CD4-positive, alpha-beta T cell treated with Interferon alpha-2 for 1 hour (primary cell): ENCODE data around the gene CMTM7.
A peak's percentile ranks its signal among the peaks of the same experiment; 100 is the strongest.
"Not testable (repeated sequence)": the region's sequence is repeated elsewhere in the genome, so short reads cannot be mapped to it uniquely, and the experiment has no call there.

ENCODE experiments used
- DNase-seq, 2 donors: peaks; one replicate each; pipeline ENCODE4 v3.0.0-alpha.2; 2020 to 2022

CMTM7 gene

GRCh38 chr3:32383136-32383711 lies 8.4 kb upstream of the CMTM7 start:
- no peak for DNase-seq

- DNase-seq: peak in 1 of 2 donors; percentile 72
Observed at GRCh38 chr3:32384938-32385337, 6.7 kb upstream of the CMTM7 start.

- no peak for DNase-seq
Observed at GRCh38 chr3:32387512-32387911, 4.1 kb upstream of the CMTM7 start.

GRCh38 chr3:32389577-32389976 lies 2.1 kb upstream of the CMTM7 start:
- DNase-seq: not testable (repeated sequence)

- DNase-seq: peak in 1 of 2 donors; percentile 12
Observed at GRCh38 chr3:32392536-32393302, 1.1 kb downstream of the CMTM7 start.

GRCh38 chr3:32395496-32395895 lies 3.8 kb downstream of the CMTM7 start:
- no peak for DNase-seq

GRCh38 chr3:32397941-32398340 lies 6.3 kb downstream of the CMTM7 start:
- no peak for DNase-seq

- peak in 1 of 2 donors; percentile 20 for DNase-seq
Observed at GRCh38 chr3:32398531-32398930, 6.9 kb downstream of the CMTM7 start.

- peak; percentile 40 to 80 for DNase-seq
Observed at GRCh38 chr3:32399030-32399620, 7.5 kb downstream of the CMTM7 start.

- DNase-seq: no peak
Observed at GRCh38 chr3:32401126-32401525, 9.5 kb downstream of the CMTM7 start.

- peak; percentile 54 to 70 for DNase-seq
Observed at GRCh38 chr3:32401556-32402081, 10.0 kb downstream of the CMTM7 start.

- no peak for DNase-seq
Observed at GRCh38 chr3:32403663-32404062, 12.0 kb downstream of the CMTM7 start.

GRCh38 chr3:32404714-32405113 lies 13.1 kb downstream of the CMTM7 start:
- no peak for DNase-seq

GRCh38 chr3:32405155-32405554 lies 13.5 kb downstream of the CMTM7 start:
- DNase-seq: no peak

- DNase-seq: no peak
Observed at GRCh38 chr3:32405711-32406323, 14.2 kb downstream of the CMTM7 start.

GRCh38 chr3:32406486-32407408 lies 15.1 kb downstream of the CMTM7 start:
- no peak for DNase-seq

GRCh38 chr3:32410367-32411246 lies 19.0 kb downstream of the CMTM7 start:
- DNase-seq: no peak

GRCh38 chr3:32411442-32411841 lies 19.8 kb downstream of the CMTM7 start:
- DNase-seq: no peak

- no peak for DNase-seq
Observed at GRCh38 chr3:32412887-32413286, 21.2 kb downstream of the CMTM7 start.

- no peak for DNase-seq
Observed at GRCh38 chr3:32413845-32414521, 22.3 kb downstream of the CMTM7 start.
